GM10248 (cell line): ENCODE results near the gene PLD6.

ENCODE experiments used
- CTCF ChIA-PET: fragments of 300-600 bp; sonication (Branson Sonifier 250); formaldehyde crosslinking; extraction: SDS; loops from one replicate; lab custom pipeline; 2021; ENCODE audit warnings: antibody characterized with exemption; lab: Yijun Ruan, JAX
- POLR2A ChIA-PET: fragments of 350-650 bp; sonication (Branson Sonifier 250); formaldehyde crosslinking; extraction: SDS; loops from one replicate; lab custom pipeline; 2020; ENCODE audit warnings: antibody characterized with exemption; lab: Yijun Ruan, JAX
- DNase-seq: peaks from one replicate; pipeline ENCODE4 v3.0.0; 2012; ENCODE audit errors: extremely low spot score
- CTCF ChIP-seq: IDR thresholded peaks from 2 replicates; pipeline ENCODE4 v1.5.1; 2012; ENCODE audit warnings: mild to moderate bottlenecking, low read depth; ENCODE audit errors: extremely low read depth, missing control alignments, control extremely low read depth

The PLD6 gene

GRCh38 chr17:17227608-17228520 is 21.7 kb upstream of the PLD6 start:
- POLR2A ChIA-PET: no interaction called here
- DNase-seq: no peak
- TF ChIP-seq CTCF: no peak
- CTCF ChIA-PET: no interaction called here

- ChIA-PET POLR2A (no interaction called here), CTCF (interaction anchor here (0.9 to 1.5 kb wide), 2 partner anchors 10 to 17 kb away, joined by 3 read pairs; partner anchors contain the start of gene FLCN)
- no peak for TF ChIP-seq CTCF
- DNase-seq: no peak
These were observed 20.5 kb upstream of the PLD6 start for GRCh38 chr17:17226451-17227265.

DNA sequence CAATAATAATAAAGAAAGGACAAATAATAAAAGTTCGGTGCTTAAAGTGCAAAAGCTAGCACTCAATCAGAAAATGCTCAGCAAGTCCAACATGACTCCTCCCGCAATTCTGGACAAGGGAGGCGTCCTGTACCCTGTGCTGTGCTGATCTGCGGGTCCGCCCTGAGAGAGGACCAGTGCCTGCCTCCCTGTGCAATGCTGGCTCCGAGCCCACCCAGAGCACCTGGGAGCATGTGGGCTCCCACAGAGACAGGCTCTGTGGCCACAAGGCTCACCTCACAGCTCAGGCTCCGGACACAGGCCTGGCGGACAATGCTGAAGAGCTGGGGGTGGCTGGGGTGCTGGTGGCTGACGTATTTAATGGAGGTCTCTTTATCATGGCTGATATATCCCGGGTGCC is 19.8 kb upstream of the PLD6 start:
- ChIA-PET POLR2A (no interaction called here), CTCF (interaction anchor here (1.5 kb wide), 1 partner anchor 16 kb away, joined by 3 read pairs; no protein-coding TSS in a partner anchor)
- no peak for DNase-seq
- no peak for TF ChIP-seq CTCF

DNA sequence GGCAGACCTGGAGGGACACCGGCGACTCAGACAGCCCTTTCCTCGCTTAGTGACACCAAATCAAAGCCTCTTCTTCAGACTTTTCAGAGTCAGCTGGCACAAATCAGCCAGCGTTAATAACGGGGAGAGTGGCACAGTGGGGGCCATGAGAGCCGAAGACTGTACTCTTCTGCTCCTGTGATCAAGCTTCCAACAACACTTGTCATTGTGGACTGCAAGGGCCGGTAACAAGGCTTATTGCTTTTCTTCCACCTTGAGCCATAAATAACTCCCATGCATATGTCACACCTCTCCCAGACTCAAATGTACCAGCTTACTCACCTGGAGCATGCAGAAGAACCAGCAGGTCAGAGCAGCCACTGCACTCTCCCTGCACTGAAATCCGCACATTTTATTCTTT is 18.0 kb upstream of the PLD6 start:
- DNase-seq: no peak
- CTCF ChIA-PET: interaction anchor here (1.8 to 1.9 kb wide), 2 partner anchors 12 to 29 kb away, joined by 4 to 6 read pairs; partner anchors contain the start of gene FLCN
- TF ChIP-seq CTCF: no peak
- POLR2A ChIA-PET: interaction anchor here (0.6 to 0.8 kb wide), 2 partner anchors 10 to 31 kb away, joined by 3 read pairs; no protein-coding TSS in a partner anchor

GRCh38 chr17:17223736-17224135 is 17.6 kb upstream of the PLD6 start:
- no peak for DNase-seq
- ChIA-PET POLR2A (interaction anchor here (1.4 kb wide), 1 partner anchor 12 kb away, joined by 4 read pairs; no protein-coding TSS in a partner anchor), CTCF (interaction anchor here (1.8 to 1.9 kb wide), 2 partner anchors 12 to 29 kb away, joined by 4 to 6 read pairs; partner anchors contain the start of gene FLCN)
- TF ChIP-seq CTCF: no peak

DNA sequence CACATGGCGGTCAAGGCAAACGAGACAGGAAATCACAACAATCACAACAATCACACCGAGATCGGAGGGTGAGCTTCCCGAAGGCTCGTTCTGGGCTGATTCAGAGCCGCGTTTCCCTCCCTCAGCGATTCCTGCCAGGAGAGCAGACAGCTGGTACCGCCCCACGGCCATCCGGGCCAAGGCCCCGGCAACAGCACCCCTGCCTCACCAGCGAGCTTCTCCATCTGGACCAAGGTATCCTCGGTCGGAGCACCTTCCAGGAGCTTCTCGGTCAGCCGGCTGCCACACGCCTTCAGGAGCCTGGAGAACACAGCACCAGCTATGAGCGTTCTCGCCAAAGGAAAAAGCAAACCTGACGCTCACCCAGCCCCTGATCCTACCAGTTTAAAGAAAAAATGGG is 15.2 kb upstream of the PLD6 start:
- ChIA-PET CTCF (interaction anchor here (1.9 kb wide), 1 partner anchor 14 kb away, joined by 5 read pairs; no protein-coding TSS in a partner anchor), POLR2A (no interaction called here)
- TF ChIP-seq CTCF: no peak
- DNase-seq: no peak
